ENCODE measurements around the gene RAB40C.
A peak's percentile ranks its signal among the peaks of the same experiment; 100 is the strongest.

RAB40C gene

DNA sequence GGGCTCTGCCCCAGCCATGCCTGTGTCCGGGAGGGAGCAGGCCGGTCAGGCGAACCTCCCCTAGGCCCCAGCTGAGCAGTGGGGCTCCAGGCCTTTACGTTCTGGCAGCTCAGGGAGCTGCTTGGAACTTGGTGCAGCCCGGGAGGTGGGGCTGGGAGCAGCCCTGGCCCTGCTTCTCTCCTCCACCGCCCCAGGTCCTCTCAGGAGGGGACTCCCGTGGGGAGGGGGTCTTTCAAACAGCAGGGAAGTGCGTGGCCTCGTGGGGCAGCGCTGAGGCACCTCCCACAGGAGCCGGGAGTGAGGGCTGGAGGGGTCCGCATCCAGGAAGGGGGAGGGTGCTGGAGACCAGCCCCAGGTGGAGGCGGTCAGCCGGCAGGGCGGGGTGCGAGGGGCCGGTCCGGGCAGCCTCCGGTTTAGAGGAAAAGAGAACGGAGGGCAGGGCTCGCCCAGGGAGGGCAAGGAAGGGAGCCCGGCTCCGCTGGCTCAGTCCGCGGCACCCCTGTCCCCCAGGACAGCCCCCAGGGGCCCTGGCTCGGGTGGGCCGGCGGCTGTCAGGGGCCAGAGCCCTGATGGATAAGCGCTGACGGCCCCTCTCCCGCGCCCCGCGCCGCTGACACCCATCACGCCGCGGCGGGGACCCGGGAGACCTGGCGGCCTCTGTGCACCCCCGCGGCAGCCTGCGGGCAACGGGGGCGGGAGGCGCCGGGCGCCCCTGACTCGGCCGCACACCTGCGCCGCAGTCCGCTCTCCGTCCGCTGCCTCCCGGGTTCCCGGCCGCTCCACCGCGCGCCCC, 30.3 kb upstream of the RAB40C start:
- peak; percentile 50 for DNase-seq

DNA sequence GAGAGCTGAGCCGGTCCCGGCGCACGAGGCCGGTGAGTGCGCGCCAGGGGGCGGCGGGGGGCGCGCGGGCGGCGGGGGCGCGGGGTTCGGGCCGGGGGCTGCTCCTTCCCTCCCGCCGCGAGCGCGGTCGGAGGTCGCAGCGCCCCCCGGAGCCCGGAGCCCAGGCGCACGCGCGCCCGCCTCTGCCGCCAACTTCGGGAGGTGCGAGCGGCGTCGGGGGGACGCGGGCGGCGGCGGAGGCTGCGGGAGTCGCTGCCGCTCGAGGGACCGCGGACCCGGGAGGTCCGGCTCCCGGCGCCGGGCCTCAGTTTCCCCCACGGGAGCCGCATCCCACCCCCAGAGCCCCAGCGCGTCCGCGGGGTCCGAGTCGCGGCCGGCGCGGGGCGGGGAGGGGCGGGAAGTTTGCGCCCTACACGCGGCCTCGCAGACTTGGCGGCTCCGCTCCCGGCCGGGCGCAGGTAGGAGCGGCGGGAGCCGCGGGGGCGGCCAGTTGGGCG, 29.6 kb upstream of the RAB40C start, which contains the start of gene PRR35:
PRR35 (plus strand) TSS at position 191 of the 497 bp plus-strand sequence. CDS start 2,901 bp downstream, outside the sequence.
- no peak for DNase-seq

DNA sequence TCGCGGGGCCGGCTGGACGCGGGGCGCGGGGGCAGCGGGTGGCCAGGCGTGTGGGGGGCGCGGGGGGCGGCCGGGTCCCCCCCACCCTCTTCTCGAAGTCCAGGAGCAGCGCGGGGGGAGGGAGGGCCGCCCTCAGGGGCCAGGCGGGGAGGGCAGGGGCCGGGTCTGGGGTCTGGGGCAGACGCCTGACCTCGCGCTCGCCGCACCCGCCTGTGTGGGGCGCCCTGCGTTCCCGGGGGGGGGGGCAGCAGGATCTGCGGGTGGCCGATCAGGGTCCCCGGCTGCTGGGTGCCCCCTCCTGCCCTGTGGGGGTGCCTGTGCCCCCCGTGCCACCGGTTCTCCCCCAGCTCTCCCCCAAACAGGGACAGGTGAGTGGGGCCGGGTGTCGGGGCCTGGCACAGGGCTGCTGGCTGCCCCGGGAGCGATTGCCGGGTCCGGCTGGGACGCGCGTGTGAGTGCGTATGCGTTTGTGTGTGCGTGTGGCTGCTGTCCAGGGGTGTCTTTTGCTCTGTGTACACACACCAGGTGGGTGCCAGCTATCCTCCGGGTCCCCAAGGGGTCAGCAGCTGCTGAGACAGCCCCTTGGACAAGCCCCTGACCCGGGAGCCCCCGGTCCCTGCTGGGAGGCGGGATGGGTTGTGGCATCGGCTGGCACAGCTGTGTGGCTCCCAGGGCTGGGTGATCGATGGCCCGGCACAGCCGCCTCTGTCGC, 29.0 kb upstream of the RAB40C start:
- DNase-seq = peak; percentile 47

DNA sequence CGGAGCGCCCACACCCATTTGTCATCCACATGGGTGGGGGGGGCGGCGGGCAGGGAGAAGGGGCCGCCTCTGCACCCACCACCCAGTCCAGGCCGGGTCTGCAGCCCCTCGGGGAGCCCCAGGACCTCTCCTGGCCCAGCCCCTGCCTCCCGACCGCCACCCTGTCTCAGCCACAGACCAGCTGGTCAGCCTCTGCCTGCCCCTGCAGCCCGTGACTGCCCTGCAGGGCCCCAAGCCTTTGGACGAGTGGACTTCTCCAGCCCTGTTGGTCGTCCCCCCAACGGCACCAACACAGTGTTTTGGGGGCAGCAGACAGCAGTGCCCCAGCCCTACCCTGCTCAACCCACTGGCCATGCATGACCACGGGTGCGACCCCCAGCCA, 28.5 kb upstream of the RAB40C start:
- DNase-seq = no peak

DNA sequence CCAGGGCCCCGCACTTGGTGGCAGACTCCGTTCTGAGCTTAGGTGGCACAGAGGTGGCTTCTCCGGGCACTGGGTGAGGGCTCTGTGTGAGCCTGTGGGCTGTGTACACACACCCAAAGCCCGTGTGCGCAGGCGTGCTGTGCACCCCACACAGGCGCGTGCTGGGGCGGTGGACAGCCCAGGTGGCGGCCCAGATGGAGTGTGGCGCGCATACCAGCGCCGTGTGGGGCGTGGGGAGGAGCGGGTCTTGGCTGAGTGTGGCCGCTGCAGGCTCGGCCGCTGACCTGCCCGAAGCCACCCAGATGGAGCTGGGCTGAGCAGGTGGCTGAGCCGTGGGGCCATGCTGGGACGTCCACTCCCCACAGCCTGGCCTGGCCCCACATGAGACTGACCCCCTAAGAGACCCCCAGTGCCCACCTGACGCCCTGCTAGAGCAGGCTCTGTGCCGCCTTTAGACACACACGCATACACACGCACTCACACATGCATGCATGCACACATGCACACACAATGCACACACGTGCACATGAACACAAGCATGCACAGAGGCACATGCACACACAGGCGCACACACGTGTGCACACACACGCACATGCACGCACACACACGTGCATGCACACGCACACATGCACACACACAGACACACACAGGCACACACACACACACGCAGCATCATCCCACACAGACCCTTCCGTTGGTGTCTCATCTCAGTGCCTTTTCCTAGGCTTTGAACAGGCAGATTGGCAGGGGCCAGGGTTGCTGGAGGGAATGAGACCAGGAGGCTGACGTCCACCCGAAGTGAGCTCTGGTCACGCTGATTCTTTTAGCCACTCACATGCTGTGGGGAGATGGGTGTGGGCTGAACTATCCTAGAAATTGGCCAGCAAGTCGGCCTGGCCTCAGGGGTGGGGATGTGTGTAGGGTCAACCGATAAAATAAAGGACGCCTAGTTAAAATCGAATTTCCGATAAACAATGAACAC, 27.6 kb upstream of the RAB40C start:
- DNase-seq = no peak

DNA sequence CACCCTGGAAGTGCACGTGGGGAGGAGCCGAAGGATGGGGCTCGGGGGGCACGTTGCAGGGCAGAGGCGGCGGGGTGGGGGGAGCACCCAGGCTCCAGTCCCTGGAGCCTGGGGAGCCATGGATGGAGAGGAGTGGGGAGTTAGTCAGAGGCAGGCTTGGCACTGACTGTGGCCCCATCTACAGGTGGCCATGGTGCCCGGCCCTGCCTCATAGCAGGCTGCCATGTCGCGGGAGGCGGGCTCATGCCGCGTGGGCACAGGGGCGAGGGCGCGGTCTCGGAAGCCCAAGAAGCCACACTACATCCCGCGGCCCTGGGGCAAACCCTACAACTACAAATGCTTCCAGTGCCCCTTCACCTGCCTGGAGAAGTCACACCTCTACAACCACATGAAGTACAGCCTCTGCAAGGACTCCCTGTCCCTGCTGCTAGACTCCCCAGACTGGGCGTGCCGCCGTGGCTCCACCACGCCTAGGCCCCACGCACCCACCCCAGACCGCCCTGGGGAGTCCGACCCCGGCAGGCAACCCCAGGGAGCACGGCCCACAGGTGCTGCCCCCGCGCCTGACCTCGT, 26.7 kb upstream of the RAB40C start:
- no peak for DNase-seq

DNA sequence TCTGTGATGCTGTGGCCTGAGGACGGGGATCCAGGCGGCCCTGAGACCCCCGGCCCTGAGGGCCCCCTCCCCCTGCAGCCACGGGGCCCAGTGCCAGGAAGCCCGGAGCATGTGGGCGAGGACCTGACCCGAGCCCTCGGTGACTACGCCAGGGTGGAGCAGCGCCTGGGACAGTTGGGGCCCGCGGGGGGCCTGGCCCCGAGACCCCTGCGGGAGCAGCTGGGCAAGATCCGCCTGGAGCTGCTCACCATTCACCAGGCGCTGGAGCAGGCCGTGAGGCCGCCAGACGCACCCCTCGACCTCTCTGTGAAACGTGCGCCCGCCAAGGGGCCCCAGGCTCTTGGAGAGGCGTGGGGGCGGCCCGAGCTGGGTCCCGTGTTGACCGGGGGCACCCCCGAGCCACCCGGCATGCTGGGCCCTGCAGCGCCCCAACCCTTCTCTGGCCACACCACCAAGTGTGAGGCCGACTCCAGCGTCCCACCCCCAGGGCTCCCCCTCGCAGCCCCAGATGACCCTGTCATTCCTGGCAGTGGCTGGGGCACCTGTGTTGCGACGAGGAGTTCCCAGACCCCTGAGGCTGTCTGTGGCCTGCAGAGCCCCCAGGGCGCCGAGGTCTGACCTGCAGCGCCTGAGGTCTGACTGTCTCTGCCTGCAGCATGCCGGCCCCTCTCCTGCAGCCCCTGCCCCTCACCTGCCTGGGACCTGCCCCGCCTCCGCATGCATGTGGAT, 25.0 kb upstream of the RAB40C start:
- DNase-seq = no peak

DNA sequence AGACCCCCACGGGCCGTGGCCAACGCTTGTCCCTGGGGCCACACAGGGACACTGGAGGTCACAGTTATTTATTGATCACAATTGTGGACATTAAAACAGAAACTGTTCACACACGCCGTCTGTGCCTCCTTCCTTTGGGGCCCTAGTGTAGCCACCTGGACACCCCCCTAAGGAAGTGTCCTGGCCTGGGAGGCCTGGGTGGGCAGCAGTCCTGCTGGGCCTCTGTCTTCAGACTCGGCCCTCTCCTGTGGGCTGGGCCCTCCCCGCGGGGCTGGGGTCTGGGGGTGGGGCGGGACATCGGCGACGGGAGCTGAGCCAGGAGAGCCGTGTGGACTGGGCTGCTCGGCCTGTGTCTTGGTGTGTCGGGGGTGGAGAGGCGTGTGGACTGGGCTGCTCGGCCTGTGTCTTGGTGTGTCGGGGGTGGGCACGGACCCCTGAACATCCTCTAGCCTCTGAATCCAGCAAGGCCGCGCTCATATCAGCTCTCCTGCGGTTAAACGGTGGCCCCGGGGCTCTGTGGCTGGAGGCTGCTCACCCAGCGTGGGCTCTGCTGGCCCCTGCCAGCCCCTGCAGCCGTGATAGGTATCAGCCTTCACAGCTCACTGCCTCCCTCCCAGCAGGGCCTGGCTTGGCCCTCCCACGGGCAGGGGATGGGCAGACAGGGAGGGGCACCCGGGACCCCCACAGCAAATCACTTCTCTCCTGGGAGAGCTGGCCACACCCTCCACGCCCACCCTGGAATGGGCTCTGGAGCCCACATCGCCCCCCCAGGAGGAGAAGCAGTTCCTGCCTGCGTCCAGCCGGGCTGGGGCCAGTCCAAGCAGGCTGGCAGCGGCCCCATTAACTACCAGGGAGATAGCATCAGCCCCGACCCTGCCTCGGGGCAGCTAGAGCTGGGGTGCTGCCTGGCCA, 24.2 kb upstream of the RAB40C start:
- peak; percentile 69 for DNase-seq

DNA sequence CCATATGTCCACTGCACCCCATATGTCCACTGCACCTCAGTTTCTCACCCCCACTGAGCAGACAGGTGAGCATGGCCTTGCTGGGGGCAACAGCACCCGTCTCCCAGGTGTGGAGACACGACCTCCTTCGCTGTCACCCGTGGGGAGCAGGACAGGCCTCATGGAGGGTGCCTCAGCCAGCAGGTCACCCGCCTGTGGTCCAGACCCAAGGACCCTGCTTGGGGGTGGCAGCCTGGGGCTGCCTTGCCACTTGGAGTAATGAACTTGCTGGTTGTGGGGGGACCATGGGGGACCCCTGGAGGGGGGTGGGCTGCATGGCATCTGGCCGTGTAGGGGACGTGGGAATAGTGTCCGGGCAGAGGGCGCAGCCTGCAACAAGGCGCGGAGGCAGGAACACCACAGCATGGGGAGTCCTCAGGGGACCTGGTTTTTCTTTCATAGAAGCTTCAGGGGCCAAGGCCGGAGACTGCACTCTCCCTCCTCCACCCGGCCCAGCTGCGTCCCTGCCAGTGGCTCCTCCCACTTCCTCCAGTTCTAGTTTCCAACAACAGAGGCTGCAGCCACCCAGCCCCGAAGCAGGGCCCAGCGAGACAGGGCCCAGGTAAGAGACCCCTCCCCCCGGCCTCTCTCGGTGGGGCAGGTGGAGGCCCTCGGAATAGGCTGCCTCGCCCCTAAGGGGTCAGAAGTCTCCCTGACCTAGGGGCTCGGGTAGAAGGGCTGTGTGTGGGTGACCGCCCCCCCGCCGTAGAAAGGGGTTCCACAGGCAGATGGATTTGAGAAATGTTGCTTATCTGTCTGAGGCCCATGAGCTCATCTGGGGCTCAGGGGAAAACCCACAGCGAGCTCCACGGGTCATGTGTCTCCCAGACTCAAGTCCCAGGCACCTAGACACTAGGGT, 23.1 kb upstream of the RAB40C start, which contains the start of gene NHLRC4:
NHLRC4 (plus strand) TSS at position 531 of the 898 bp plus-strand sequence. CDS start 1,043 bp downstream, outside the sequence.
- peak; percentile 73 for DNase-seq

DNA sequence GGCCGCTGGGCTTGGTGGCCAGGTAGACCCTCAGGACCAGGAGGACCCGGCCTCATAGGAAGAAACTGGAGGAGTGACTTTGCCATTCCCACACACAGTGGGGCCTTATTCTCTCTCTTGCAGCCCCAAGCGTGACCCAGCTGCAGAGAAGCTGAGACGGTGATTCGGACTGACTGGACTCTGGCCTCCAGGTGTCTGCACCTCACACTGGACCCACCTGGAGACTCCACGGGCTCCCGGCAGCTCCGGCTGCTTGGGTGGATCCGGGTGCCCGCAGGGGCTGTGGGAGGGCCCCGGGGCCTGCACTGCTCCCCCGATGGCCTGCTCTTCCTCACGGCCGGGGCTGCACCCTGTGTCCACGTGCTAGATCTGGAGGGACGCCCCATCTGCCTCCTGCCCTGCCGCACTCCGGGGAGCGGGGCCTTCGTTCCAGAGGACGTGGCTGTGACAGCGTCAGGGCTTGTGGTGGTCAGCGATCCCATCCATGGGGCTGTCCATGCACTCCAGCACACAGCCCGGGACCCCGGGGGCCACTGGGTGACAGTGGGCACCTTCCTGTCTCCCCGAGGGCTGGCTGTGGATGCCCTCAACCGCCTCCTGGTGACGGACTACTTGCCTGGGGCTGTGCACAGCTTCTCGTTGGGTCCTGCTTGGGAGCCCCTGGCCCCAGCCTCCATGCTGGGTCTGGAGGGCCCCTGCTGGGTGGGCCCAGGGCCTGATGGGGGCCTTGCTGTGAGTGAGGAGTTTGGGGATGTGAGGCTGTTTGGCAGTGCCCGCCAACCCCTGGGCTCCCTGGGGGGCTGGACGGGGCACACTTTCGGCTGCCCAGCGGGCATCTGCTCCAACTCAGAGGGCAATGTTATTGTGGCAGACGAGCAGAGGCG, 22.3 kb upstream of the RAB40C start:
- DNase-seq = no peak

DNA sequence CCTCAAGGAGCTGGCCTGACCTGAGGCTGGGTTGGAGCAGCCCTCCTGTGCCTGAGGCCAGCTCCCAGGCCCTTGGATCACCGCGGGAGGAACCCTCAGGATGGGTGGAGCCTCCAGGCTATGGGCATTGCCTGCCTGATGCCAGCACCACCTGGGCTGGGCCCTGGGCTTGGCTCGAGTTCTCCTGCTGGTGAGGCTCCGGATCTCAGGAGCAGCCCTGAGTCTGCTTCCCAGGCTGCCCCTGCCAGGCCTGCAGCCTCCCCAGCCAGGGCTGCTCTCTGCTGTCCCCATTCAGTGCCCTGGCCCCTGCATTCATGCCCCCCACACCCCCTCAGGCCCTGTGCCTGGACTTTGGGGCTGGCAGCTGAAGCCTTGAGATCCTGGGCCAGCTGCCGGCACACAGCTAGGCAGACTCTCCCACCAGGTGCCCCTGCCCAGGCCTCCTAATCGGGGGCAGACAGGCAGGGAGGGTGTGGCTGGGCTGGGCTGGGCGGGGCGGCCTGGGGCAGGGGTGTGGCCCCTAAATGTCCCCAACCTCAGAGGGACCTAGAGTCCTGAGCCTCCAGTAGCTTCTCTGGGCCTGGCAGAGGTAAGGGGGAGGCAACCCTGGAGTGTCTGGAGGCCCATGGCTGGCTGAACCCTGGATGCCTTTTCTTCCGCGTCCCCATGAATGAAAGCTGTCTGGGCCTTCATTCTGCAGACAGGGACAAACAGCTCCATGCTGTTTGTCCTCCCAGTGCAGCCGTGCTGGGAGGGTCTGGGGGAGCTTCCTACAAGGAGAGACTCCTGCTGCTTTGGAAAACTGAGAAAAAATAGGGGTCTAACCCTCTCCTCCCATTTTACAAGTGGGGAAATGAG, 21.2 kb upstream of the RAB40C start:
- no peak for DNase-seq

DNA sequence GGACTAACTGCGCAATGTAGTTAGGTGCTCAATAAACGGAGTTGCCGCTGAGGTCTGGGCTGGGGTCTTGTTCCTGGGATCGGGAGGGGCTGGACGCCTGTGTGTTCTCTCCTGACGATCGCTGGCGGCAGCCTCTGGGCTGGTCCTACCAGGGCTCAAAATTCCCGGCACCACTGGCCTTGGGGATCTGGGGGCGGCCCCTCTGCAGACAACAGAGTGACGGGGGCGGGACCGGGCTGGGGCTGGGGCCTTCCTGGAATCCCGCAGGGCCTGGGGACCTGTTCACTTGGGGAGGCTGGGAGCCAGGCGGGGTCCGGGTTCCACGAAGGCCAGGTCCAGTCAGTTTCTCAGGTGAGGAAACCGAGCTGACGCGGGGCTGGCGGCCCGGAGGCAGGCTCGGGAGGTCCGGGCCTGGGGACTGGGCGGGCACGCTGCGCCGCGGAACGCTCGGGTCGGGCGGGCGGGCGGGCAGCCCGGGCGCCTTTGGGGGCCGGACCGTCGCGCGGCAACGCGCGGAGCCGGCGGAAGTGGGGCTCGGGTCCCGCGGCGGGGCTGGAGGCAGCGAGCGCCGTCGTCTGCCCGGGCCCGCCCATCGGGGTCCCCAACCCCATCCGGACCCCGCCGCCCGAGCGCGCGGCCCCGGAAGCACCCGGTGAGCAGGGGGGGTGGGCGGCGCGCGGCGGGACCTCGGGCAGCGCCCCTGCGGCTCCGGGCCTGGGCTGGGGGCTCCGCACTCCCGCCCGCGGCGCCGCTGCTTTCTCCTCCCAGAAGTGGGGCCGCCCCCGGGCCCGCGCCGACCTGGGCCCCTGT, 20.2 kb upstream of the RAB40C start, which contains the start of gene PIGQ:
PIGQ (plus strand) TSS at position 524 of the 810 bp plus-strand sequence. CDS start 4,107 bp downstream, outside the sequence.
- peak; percentile 71 for DNase-seq

DNA sequence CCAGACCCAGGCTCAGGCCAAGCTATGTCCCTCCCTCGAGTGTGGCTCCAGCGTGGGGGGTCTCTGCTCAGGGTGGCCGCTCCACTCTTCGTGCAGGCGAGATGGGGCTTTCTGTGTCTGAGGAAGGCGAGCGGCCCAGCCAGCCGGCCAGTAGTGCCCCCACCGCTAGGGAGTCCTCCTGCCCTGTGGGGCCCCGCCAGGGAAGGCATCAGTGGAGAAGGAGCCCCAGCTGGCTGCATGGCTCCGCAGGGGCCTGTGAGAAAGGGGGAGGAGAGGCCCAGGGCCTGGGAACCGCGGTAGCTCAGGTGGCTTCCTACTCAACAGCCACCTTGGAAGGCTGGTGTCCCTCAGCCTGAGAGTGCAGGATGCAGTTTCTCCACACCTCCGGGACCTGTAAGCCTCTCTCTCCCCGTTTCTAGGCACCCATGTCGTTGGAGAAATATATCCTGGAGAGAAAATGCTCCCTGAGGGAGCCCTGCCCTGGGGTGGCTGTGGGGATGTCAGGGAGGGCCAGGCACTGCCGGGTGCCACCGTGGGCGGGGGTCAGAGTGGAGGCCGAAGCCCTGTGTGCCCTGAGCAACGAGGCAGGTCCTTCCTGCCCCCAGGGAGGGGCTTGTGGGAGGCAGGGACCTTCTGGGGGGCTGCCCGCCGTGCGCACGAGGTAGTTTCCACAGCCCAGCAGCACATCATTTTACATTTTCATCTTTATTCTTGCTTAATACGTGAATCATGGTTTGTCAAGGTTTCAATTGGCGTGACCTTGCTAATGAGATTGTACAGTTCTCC, 16.8 kb upstream of the RAB40C start:
- no peak for DNase-seq

DNA sequence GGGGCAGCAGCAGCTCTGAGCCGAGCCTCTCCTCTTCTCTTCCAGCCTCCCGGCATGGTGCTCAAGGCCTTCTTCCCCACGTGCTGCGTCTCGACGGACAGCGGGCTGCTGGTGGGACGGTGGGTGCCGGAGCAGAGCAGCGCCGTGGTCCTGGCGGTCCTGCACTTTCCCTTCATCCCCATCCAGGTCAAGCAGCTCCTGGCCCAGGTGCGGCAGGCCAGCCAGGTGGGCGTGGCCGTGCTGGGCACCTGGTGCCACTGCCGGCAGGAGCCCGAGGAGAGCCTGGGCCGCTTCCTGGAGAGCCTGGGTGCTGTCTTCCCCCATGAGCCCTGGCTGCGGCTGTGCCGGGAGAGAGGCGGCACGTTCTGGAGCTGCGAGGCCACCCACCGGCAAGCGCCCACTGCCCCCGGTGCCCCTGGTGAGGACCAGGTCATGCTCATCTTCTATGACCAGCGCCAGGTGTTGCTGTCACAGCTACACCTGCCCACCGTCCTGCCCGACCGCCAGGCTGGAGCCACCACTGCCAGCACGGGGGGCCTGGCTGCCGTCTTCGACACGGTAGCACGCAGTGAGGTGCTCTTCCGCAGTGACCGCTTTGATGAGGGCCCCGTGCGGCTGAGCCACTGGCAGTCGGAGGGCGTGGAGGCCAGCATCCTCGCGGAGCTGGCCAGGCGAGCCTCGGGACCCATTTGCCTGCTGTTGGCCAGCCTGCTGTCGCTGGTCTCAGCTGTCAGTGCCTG, 15.7 kb upstream of the RAB40C start:
- no peak for DNase-seq

All from retina (tissue), 1 donor.